Endothelial cell of umbilical vein (primary cell): ENCODE data around the gene PTPN12. TPM values are rescaled to one million over a fixed set of nuclear protein-coding genes. Genes with fewer than 3 reads are reported as not detected.

ENCODE experiments used
- BruUV-seq: library from RNA; stranded (reverse); fragments of 400-500 nt; replicated peaks from 2 replicates; lab custom pipeline; 2021; lab: Mats Ljungman, UMichigan
- CTCF ChIA-PET: fragments of 300-600, 350-600 bp; sonication (Branson Sonifier 250); formaldehyde crosslinking; loops from one replicate; lab custom pipeline; 2021; ENCODE audit warnings: antibody characterized with exemption, inconsistent platforms; lab: Charles Lee
- POLR2A ChIA-PET: fragments of 300-600, 350-600 bp; sonication (Branson Sonifier 250); formaldehyde crosslinking; loops from one replicate; lab custom pipeline; 2021; ENCODE audit warnings: antibody characterized with exemption, inconsistent platforms; lab: Charles Lee
- DNase-seq: peaks from one replicate; pipeline ENCODE4 v3.0.0-alpha.2; 2011; ENCODE audit warnings: low read depth, low spot score
- FAIRE-seq: peaks from 2 replicates; lab custom pipeline; 2011; peaks lifted over from hg19 to GRCh38; lab: Jason Lieb, UNC
- H2AFZ ChIP-seq: 2 replicates; pipeline ENCODE4 v1.6.0; 2012; ENCODE audit warnings: low read depth, low read length, control low read depth, inconsistent platforms
- H3K27ac ChIP-seq: 2 replicates; pipeline ENCODE4 v1.5.1; 2011; ENCODE audit warnings: low read depth, mild to moderate bottlenecking, control low read depth, low read length, moderate library complexity; ENCODE audit not compliant: insufficient read depth
- H3K27me3 ChIP-seq, 2 experiments: 2 replicates each; pipeline versions ENCODE4 v1.6.0 to v1.6.1; 2011; ENCODE audit warnings: low read length in 2 of 2, mixed read lengths in 1 of 2; ENCODE audit not compliant: control insufficient read depth in 2 of 2, insufficient read depth in 2 of 2
- H3K36me3 ChIP-seq, 2 experiments: 2 replicates in 1 of 2; 3 replicates in 1 of 2; pipeline ENCODE4 v1.5.1; 2011; ENCODE audit warnings: low read length in 2 of 2, mild to moderate bottlenecking in 1 of 2, moderate library complexity in 1 of 2; ENCODE audit not compliant: control insufficient read depth in 2 of 2, insufficient read depth in 2 of 2; ENCODE audit errors: extremely low read depth in 1 of 2
- H3K4me1 ChIP-seq: 3 replicates; pipeline ENCODE4 v1.5.1; 2011; ENCODE audit warnings: mild to moderate bottlenecking, low read length; ENCODE audit not compliant: control insufficient read depth, insufficient read depth; ENCODE audit errors: extremely low read depth
- H3K4me2 ChIP-seq: 2 replicates; pipeline ENCODE4 v1.6.1; 2011; ENCODE audit warnings: low read length, control low read depth, mixed read lengths; ENCODE audit not compliant: insufficient read depth
- H3K4me3 ChIP-seq, 3 experiments: fragments of 200-600 bp in 1 of 3; sonication (generic), shearing (Covaris generic) in 1 of 3; replicated peaks in 1 of 3; 2 replicates each; pipeline ENCODE4 v1.5.1; 2011 to 2016; ENCODE audit warnings: control low read depth in 3 of 3, low read length in 3 of 3, mild to moderate bottlenecking in 2 of 3, inconsistent platforms in 1 of 3, low read depth in 1 of 3, moderate library complexity in 1 of 3; ENCODE audit not compliant: insufficient read depth in 1 of 3
- H3K79me2 ChIP-seq: 2 replicates; pipeline ENCODE4 v1.6.0; 2012; ENCODE audit warnings: low read length, inconsistent platforms; ENCODE audit not compliant: control insufficient read depth, insufficient read depth
- H3K9ac ChIP-seq: replicated peaks from 2 replicates; pipeline ENCODE3; 2011; ENCODE audit warnings: low read length, control low read depth; ENCODE audit not compliant: insufficient read depth; ENCODE audit errors: extremely low read depth
- H3K9me1 ChIP-seq: replicated peaks from 3 replicates; pipeline ENCODE4 v1.6.0; 2011; ENCODE audit warnings: mild to moderate bottlenecking, low read length; ENCODE audit not compliant: control insufficient read depth, insufficient read depth; ENCODE audit errors: extremely low read depth
- H3K9me3 ChIP-seq: replicated peaks from 2 replicates; pipeline ENCODE4 v1.5.1; 2012; ENCODE audit warnings: low read length, inconsistent platforms; ENCODE audit not compliant: control insufficient read depth, insufficient read depth
- H4K20me1 ChIP-seq: replicated peaks from 2 replicates; pipeline ENCODE3; 2011; ENCODE audit warnings: mild to moderate bottlenecking, low read length; ENCODE audit not compliant: control insufficient read depth, insufficient read depth; ENCODE audit errors: extremely low read depth
- CTCF ChIP-seq, 2 donors: IDR thresholded peaks; 1 replicate in 1 of 2; 2 replicates in 1 of 2; pipeline ENCODE4 v1.5.1; 2011; ENCODE audit warnings: low read length in 2 of 2, mild to moderate bottlenecking in 2 of 2, moderate library complexity in 2 of 2, control low read depth in 1 of 2, inconsistent platforms in 1 of 2, low read depth in 1 of 2; ENCODE audit not compliant: insufficient read depth in 1 of 2; ENCODE audit errors: extremely low read depth in 1 of 2
- EZH2 ChIP-seq: IDR thresholded peaks from 2 replicates; pipeline ENCODE4 v1.6.1; 2012; ENCODE audit warnings: borderline replicate concordance, low read depth, mild to moderate bottlenecking, moderate library complexity, low read length, inconsistent platforms; ENCODE audit not compliant: severe bottlenecking
- FOS ChIP-seq: IDR thresholded peaks from 2 replicates; pipeline ENCODE4 v1.6.1; 2011; ENCODE audit warnings: mild to moderate bottlenecking, low read length, moderate library complexity, borderline replicate concordance; ENCODE audit not compliant: insufficient read depth
- GATA2 ChIP-seq: IDR thresholded peaks from 2 replicates; pipeline ENCODE4 v1.7.0; 2011; ENCODE audit warnings: low read depth, mild to moderate bottlenecking, moderate library complexity, mixed read lengths, low read length; ENCODE audit not compliant: insufficient read length, insufficient read depth
- JUN ChIP-seq: IDR thresholded peaks from 2 replicates; pipeline ENCODE4 v1.6.1; 2011; ENCODE audit warnings: borderline replicate concordance, low read depth; ENCODE audit not compliant: insufficient read length, insufficient read depth
- MYC ChIP-seq: IDR thresholded peaks from one replicate; pipeline ENCODE4 v1.6.1; 2011; ENCODE audit warnings: mild to moderate bottlenecking, low read depth, low read length
- POLR2A ChIP-seq: IDR thresholded peaks from 2 replicates; pipeline ENCODE4 v1.6.1; 2012; ENCODE audit warnings: low read depth, mild to moderate bottlenecking, control low read depth, low read length
- POLR2AphosphoS5 ChIP-seq: IDR thresholded peaks from 2 replicates; pipeline ENCODE4 v1.6.1; 2012; ENCODE audit warnings: low read depth, mild to moderate bottlenecking, control low read depth, low read length, moderate library complexity; ENCODE audit not compliant: insufficient read depth
- dilution Hi-C: fragments of 300-500 bp; cut with MboI; formaldehyde crosslinking; loops from one replicate; pipeline ENCODE4 v1.15.0; 2019; ENCODE audit warnings: low sequenced_read_pairs; ENCODE audit not compliant: extremely low pct_ligation_motif_present
- intact Hi-C: fragments of 100-400 bp; cut with micrococcal nuclease; formaldehyde crosslinking; loops from one replicate; pipeline ENCODE4 v1.10.0; 2022
- polyA plus RNA-seq, 4 experiments: library from polyadenylated mRNA; depleted of rRNA in 3 of 4; stranded (reverse) in 3 of 4; unstranded in 1 of 4; fragments of >200 nt; gene quantifications; 2 replicates each; pipeline versions ENCODE4 v1.2.1 to v1.2.3, GENCODE V29; 2011 to 2012; ENCODE audit warnings: missing spikeins in 1 of 4
- total RNA-seq: library from RNA; stranded (reverse); gene quantifications from 2 replicates; pipeline ENCODE4 v1.2.3, GENCODE V29; 2021
- TF ChIP-seq, protein P1 (sequence below): IDR thresholded peaks from 2 replicates; pipeline ENCODE4 v1.6.1; 2011; ENCODE audit not compliant: insufficient read depth, insufficient read length

PTPN12 gene
- total and polyA plus RNA-seq, 2 donors (not counting 3 experiments of a cell fraction or from before 2014, with no cell fraction given): 30.6 to 137 TPM

- no peaks in the 10 kb centered on the region for H3K27me3 ChIP-seq
- H3K4me2 ChIP-seq: no peak overlapping the region
- no peak for DNase-seq
- H3K79me2 ChIP-seq: no peaks in the 10 kb centered on the region
- no peaks in the 10 kb centered on the region for H3K9me3 ChIP-seq
- H3K4me1 ChIP-seq: no peaks in the 10 kb centered on the region
- CTCF ChIA-PET: interaction anchor here (2.1 to 2.6 kb wide), 3 partner anchors 102 to 217 kb away, joined by 4 to 15 read pairs (median 5); no protein-coding TSS in a partner anchor
- no peak overlapping the region for H2AFZ ChIP-seq
- intact Hi-C loops: loop anchor here (5.0 to 10.0 kb wide), 2 partner anchors 281 to 389 kb away; no protein-coding TSS in a partner anchor
- no peak overlapping the region for H3K9ac ChIP-seq
- H3K27ac ChIP-seq: no peak overlapping the region
- H3K36me3 ChIP-seq: peaks cover 8 to 13% of the 10 kb centered on the region in 2 experiments
- no TSS peak for BruUV-seq
- H3K9me1 ChIP-seq: no peaks in the 10 kb centered on the region
- H4K20me1 ChIP-seq: no peaks in the 10 kb centered on the region
- FAIRE-seq: no peak
- no peak overlapping the region for H3K4me3 ChIP-seq
- dilution Hi-C loops: no loop called here
- POLR2A ChIA-PET: no interaction called here
- TF ChIP-seq POLR2AphosphoS5: no peak
- no peak for TF ChIP-seq POLR2A
- no peak for TF ChIP-seq JUN
- no peak for TF ChIP-seq EZH2
- TF ChIP-seq CTCF (IDR thresholded peaks at IDR 0.05; ENCODE audit: extremely low read depth in 1 of 2, insufficient read depth in 1 of 2, low read depth in 1 of 2, low read length in 2 of 2): no peak
- TF ChIP-seq GATA2: no peak
- TF ChIP-seq MYC: no peak
- no peak for TF ChIP-seq FOS
- TF ChIP-seq, protein P1, sequence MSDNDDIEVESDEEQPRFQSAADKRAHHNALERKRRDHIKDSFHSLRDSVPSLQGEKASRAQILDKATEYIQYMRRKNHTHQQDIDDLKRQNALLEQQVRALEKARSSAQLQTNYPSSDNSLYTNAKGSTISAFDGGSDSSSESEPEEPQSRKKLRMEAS: no peak
Observed at GRCh38 chr7:77655836-77656455, 118.9 kb downstream of the PTPN12 start.
